HCT116 (cell line): ENCODE data around the gene ALG6.

Experiments
- CBX3 ChIP-seq: IDR thresholded peaks from 2 replicates; pipeline ENCODE4 v1.6.1; 2012; ENCODE audit warnings: low read depth
- CEBPB ChIP-seq: IDR thresholded peaks from 2 replicates; pipeline ENCODE4 v1.6.1; 2012; ENCODE audit warnings: low read depth
- CTCF ChIP-seq, 3 experiments: fragments of 200-600 bp in 1 of 3; sonication (generic) in 1 of 3; IDR thresholded peaks in 2 of 3; conservative IDR thresholded peaks in 1 of 3; 2 replicates each; pipeline ENCODE4 v1.5.1; 2012 to 2017; ENCODE audit warnings: low read depth in 2 of 3, low read length in 2 of 3, antibody characterized with exemption in 1 of 3, borderline replicate concordance in 1 of 3, control low read depth in 1 of 3, mild to moderate bottlenecking in 1 of 3, mixed read lengths in 1 of 3, mixed run types in 1 of 3, moderate library complexity in 1 of 3; ENCODE audit not compliant: insufficient read depth in 1 of 3
- ELF1 ChIP-seq: IDR thresholded peaks from 2 replicates; pipeline ENCODE4 v1.6.1; 2012; ENCODE audit warnings: low read depth, borderline replicate concordance
- EZH2 ChIP-seq: fragments of 200-600 bp; sonication (generic); IDR thresholded peaks from 2 replicates; pipeline ENCODE4 v1.6.1; 2017; ENCODE audit warnings: antibody characterized with exemption, mixed run types
- EZH2phosphoT487 ChIP-seq: fragments of 200-600 bp; IDR thresholded peaks from 2 replicates; pipeline ENCODE4 v1.6.1; 2018; ENCODE audit warnings: antibody characterized with exemption, borderline replicate concordance
- JUND ChIP-seq: IDR thresholded peaks from 2 replicates; pipeline ENCODE4 v1.6.1; 2012
- POLR2A ChIP-seq: IDR thresholded peaks from 2 replicates; pipeline ENCODE4 v1.7.0; 2011; ENCODE audit warnings: borderline replicate concordance; ENCODE audit not compliant: insufficient read depth, insufficient read length; ENCODE audit errors: extremely low read depth
- POLR2AphosphoS5 ChIP-seq: IDR thresholded peaks from 2 replicates; pipeline ENCODE4 v1.6.1; 2011; ENCODE audit warnings: mild to moderate bottlenecking, low read depth, low read length, moderate library complexity
- RAD21 ChIP-seq: IDR thresholded peaks from 2 replicates; pipeline ENCODE4 v1.6.1; 2012; ENCODE audit warnings: low read depth, mild to moderate bottlenecking
- SP1 ChIP-seq: IDR thresholded peaks from 2 replicates; pipeline ENCODE4 v1.6.1; 2012; ENCODE audit warnings: low read depth
- SRF ChIP-seq: IDR thresholded peaks from 2 replicates; pipeline ENCODE4 v1.6.1; 2012; ENCODE audit warnings: low read depth
- YY1 ChIP-seq: IDR thresholded peaks from 2 replicates; pipeline ENCODE4 v1.6.1; 2011; ENCODE audit warnings: low read length, low read depth, moderate library complexity, mild to moderate bottlenecking; ENCODE audit not compliant: insufficient replicate concordance; ENCODE audit errors: extremely low read depth
- ZNF274 ChIP-seq: fragments of 200-500 bp; sonication (Bioruptor generic); IDR thresholded peaks from 2 replicates; pipeline ENCODE4 v1.6.1; 2014; ENCODE audit warnings: mild to moderate bottlenecking, low read depth, low read length, inconsistent platforms

DNA sequence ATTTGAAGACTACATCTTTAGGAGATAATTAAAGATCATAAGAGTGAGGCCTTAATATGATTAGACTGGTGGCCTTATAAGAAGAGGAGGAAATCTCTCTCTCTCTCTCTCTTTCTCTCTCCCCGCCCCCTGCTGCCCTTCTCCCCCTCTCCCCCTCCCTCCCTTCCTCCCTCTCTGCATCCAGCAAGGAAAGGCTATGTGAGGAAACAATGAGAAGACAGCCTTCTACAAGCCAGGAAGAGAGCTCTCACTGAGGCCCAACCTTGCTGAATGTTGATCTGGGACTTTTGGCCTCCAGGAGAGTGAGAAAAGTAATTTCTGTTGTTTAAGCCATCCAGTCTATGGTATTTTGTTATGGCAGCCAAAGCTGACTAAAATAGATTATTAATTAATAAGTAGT lies 23.5 kb upstream of the ALG6 start:
- TF ChIP-seq CTCF (IDR thresholded peaks at IDR 0.05 in 2 of 3, conservative IDR thresholded peaks at IDR 0.05 in 1 of 3; ENCODE audit: borderline replicate concordance in 1 of 3, insufficient read depth in 1 of 3, low read depth in 2 of 3, low read length in 2 of 3) (no peak), SP1 (no peak), SRF (no peak), EZH2 (no peak), CBX3 (no peak), POLR2AphosphoS5 (no peak), YY1 (no peak), JUND (no peak), POLR2A (no peak), ZNF274 (no peak), CEBPB (no peak), ELF1 (no peak), EZH2phosphoT487 (no peak), RAD21 (no peak)
